SU-DHL-6 (cell line): ENCODE measurements around the gene MON2.

Source experiments
- H2AFZ ChIP-seq: fragments of 200-600 bp; sonication (generic); 2 replicates; pipeline ENCODE4 v1.6.1; 2014; ENCODE audit warnings: low read depth, mild to moderate bottlenecking, moderate library complexity, mixed read lengths, antibody characterized with exemption, low read length; ENCODE audit not compliant: severe bottlenecking
- H3F3A ChIP-seq: fragments of 200-600 bp; shearing (Covaris generic); 2 replicates; pipeline ENCODE4 v1.6.0; 2016; ENCODE audit warnings: antibody characterized with exemption, mild to moderate bottlenecking; ENCODE audit not compliant: insufficient read depth
- H3K27ac ChIP-seq: fragments of 200-600 bp; sonication (generic); 2 replicates; pipeline ENCODE4 v1.5.1; 2016; ENCODE audit warnings: low read depth, mild to moderate bottlenecking, low read length, moderate library complexity, mixed read lengths
- H3K27me3 ChIP-seq: fragments of 200-600 bp; sonication (generic), shearing (Covaris generic); 2 replicates; pipeline ENCODE4 v1.6.0; 2014; ENCODE audit warnings: mild to moderate bottlenecking, low read length
- H3K36me3 ChIP-seq: fragments of 200-600 bp; sonication (generic); 2 replicates; pipeline ENCODE4 v1.6.1; 2014; ENCODE audit warnings: mild to moderate bottlenecking, low read length, mixed read lengths
- H3K4me2 ChIP-seq: fragments of 300-600, 200-600 bp; shearing (Covaris generic), sonication (generic); 2 replicates; pipeline ENCODE4 v1.6.0; 2014; ENCODE audit warnings: low read length, low read depth, mild to moderate bottlenecking; ENCODE audit not compliant: poor library complexity, severe bottlenecking
- H3K4me3 ChIP-seq: fragments of 200-600 bp; sonication (generic); 2 replicates; pipeline ENCODE4 v1.5.1; 2014; ENCODE audit warnings: antibody characterized with exemption, low read length, mild to moderate bottlenecking, mixed read lengths; ENCODE audit not compliant: insufficient read depth, poor library complexity, severe bottlenecking
- H3K79me2 ChIP-seq: fragments of 200-600 bp; sonication (generic); 2 replicates; pipeline ENCODE4 v1.6.1; 2014; ENCODE audit warnings: mild to moderate bottlenecking, low read length, moderate library complexity; ENCODE audit not compliant: insufficient read depth
- H3K9ac ChIP-seq: fragments of 200-600 bp; sonication (generic); 2 replicates; pipeline ENCODE4 v1.7.0; 2014; ENCODE audit warnings: mild to moderate bottlenecking, low read length
- H3K9me2 ChIP-seq: fragments of 200-600 bp; sonication (generic); replicated peaks from 2 replicates; pipeline ENCODE4 v1.6.1; 2014; ENCODE audit warnings: low read length; ENCODE audit not compliant: insufficient read depth
- H3K9me3 ChIP-seq: fragments of 200-600 bp; sonication (generic); 2 replicates; pipeline ENCODE4 v1.6.1; 2014; ENCODE audit warnings: low read length, mixed read lengths; ENCODE audit not compliant: insufficient read depth
- H4K20me1 ChIP-seq: fragments of 200-600 bp; sonication (generic); 2 replicates; pipeline ENCODE4 v1.6.1; 2014; ENCODE audit warnings: low read depth, mild to moderate bottlenecking, antibody characterized with exemption, low read length, moderate library complexity, mixed read lengths
- CTCF ChIP-seq: fragments of 200-600 bp; sonication (generic); IDR thresholded peaks from one replicate; pipeline ENCODE4 v1.5.1; 2017; ENCODE audit warnings: antibody characterized with exemption, mild to moderate bottlenecking, low read length, moderate library complexity; ENCODE audit not compliant: insufficient read depth, poor library complexity, severe bottlenecking
- EZH2phosphoT487 ChIP-seq: fragments of 200-600 bp; sonication (generic), shearing (Covaris generic); conservative IDR thresholded peaks from 2 replicates; pipeline ENCODE4 v1.6.1; 2018; ENCODE audit warnings: mild to moderate bottlenecking, antibody characterized with exemption, low read length, moderate library complexity, mixed read lengths

Gene MON2

GRCh38 chr12:62632411-62632918, 165.8 kb downstream of the MON2 start:
- Histone ChIP-seq H4K20me1 (no peaks in the 10 kb centered on the region), H3K9ac (no peak overlapping the region), H3K9me3 (no peaks in the 10 kb centered on the region), H3K27me3 (no peaks in the 10 kb centered on the region), H3F3A (no peaks in the 10 kb centered on the region), H3K4me2 (no peak overlapping the region), H3K79me2 (no peaks in the 10 kb centered on the region), H2AFZ (no peak overlapping the region), H3K36me3 (no peaks in the 10 kb centered on the region), H3K9me2 (no peaks in the 10 kb centered on the region), H3K4me3 (no peak overlapping the region), H3K27ac (no peak overlapping the region)
- no peak for TF ChIP-seq CTCF
- no peak for TF ChIP-seq EZH2phosphoT487

- H3K9ac ChIP-seq: no peak overlapping the region
- H3K79me2 ChIP-seq: no peaks in the 10 kb centered on the region
- no peak overlapping the region for H3K4me3 ChIP-seq
- no peak for TF ChIP-seq CTCF
- TF ChIP-seq EZH2phosphoT487: no peak
- H3K27ac ChIP-seq: no peak overlapping the region
- H3K9me2 ChIP-seq: no peaks in the 10 kb centered on the region
- no peaks in the 10 kb centered on the region for H3K27me3 ChIP-seq
- no peak overlapping the region for H3K4me2 ChIP-seq
- no peaks in the 10 kb centered on the region for H4K20me1 ChIP-seq
- H3K36me3 ChIP-seq: no peaks in the 10 kb centered on the region
- no peaks in the 10 kb centered on the region for H3F3A ChIP-seq
- no peaks in the 10 kb centered on the region for H3K9me3 ChIP-seq
- H2AFZ ChIP-seq: no peak overlapping the region
Observed at GRCh38 chr12:62635649-62636048, 169.0 kb downstream of the MON2 start.

- Histone ChIP-seq H3K9me3 (no peaks in the 10 kb centered on the region), H3K4me2 (no peak overlapping the region), H3K27me3 (no peaks in the 10 kb centered on the region), H2AFZ (no peak overlapping the region), H4K20me1 (no peaks in the 10 kb centered on the region), H3K9ac (no peak overlapping the region), H3K9me2 (no peaks in the 10 kb centered on the region), H3K27ac (no peak overlapping the region), H3K4me3 (no peak overlapping the region), H3F3A (no peaks in the 10 kb centered on the region), H3K36me3 (no peaks in the 10 kb centered on the region), H3K79me2 (no peaks in the 10 kb centered on the region)
- TF ChIP-seq EZH2phosphoT487 (no peak), CTCF (no peak)
Observed at GRCh38 chr12:62637679-62638078, 171.1 kb downstream of the MON2 start.
